HepG2 (cell line): Measurements from ENCODE around the gene ZNF221. TPM values are rescaled to one million over a fixed set of nuclear protein-coding genes. Genes with fewer than 3 reads are reported as not detected.

Experiments used
- AGO2 ChIP-seq: fragments of 200-400 bp; formaldehyde crosslinking; optimal IDR thresholded peaks from 2 replicates; pipeline ENCODE3; 2017; ENCODE audit warnings: mild to moderate bottlenecking, low read depth, low read length, moderate library complexity
- AHR ChIP-seq: IDR thresholded peaks from 2 replicates; pipeline ENCODE4 v1.6.1; 2018; ENCODE audit warnings: missing genetic modification reagents, missing compliant biosample characterization
- ARID2 ChIP-seq: sonication (generic); formaldehyde crosslinking; IDR thresholded peaks from 2 replicates; pipeline ENCODE4 v1.8.1; 2022; ENCODE audit warnings: mild to moderate bottlenecking, missing genetic modification reagents, borderline replicate concordance
- CHCHD3 ChIP-seq: sonication (generic); formaldehyde crosslinking; IDR thresholded peaks from 2 replicates; pipeline ENCODE4 v1.8.0; 2022; ENCODE audit warnings: mild to moderate bottlenecking, missing genetic modification reagents, moderate library complexity
- GLI4 ChIP-seq: sonication (generic); formaldehyde crosslinking; IDR thresholded peaks from 2 replicates; pipeline ENCODE4 v1.5.1; 2020; ENCODE audit warnings: missing genetic modification reagents, mild to moderate bottlenecking, moderate library complexity, borderline replicate concordance
- POLR2G ChIP-seq: fragments of 200-400 bp; formaldehyde crosslinking; IDR thresholded peaks from 2 replicates; pipeline ENCODE4 v1.6.1; 2018; ENCODE audit warnings: mild to moderate bottlenecking, low read depth, low read length, moderate library complexity
- RBAK ChIP-seq: sonication (generic); formaldehyde crosslinking; IDR thresholded peaks from 2 replicates; pipeline ENCODE4 v1.5.1; 2020; ENCODE audit warnings: mild to moderate bottlenecking, missing genetic modification reagents
- SNAPC2 ChIP-seq: sonication (generic); formaldehyde crosslinking; IDR thresholded peaks from 2 replicates; pipeline ENCODE4 v1.8.1; 2022; ENCODE audit warnings: mild to moderate bottlenecking, missing genetic modification reagents
- ZNF234 ChIP-seq: sonication (generic); formaldehyde crosslinking; conservative IDR thresholded peaks from 2 replicates; pipeline ENCODE4 v1.5.1; 2020; ENCODE audit warnings: mild to moderate bottlenecking, missing genetic modification reagents
- ZNF350 ChIP-seq: sonication (generic); formaldehyde crosslinking; IDR thresholded peaks from 2 replicates; pipeline ENCODE4 v1.4.0; 2020; ENCODE audit warnings: mild to moderate bottlenecking, low read depth, missing genetic modification reagents, borderline replicate concordance
- ZNF569 ChIP-seq: sonication (generic); formaldehyde crosslinking; IDR thresholded peaks from 2 replicates; pipeline ENCODE4 v1.5.0; 2020; ENCODE audit warnings: mild to moderate bottlenecking, missing genetic modification reagents, moderate library complexity, borderline replicate concordance
- ZNF652 ChIP-seq: IDR thresholded peaks from 2 replicates; pipeline ENCODE4 v1.6.1; 2016; ENCODE audit warnings: low read depth, borderline replicate concordance
- ZNF746 ChIP-seq: sonication (generic); formaldehyde crosslinking; IDR thresholded peaks from 2 replicates; pipeline ENCODE4 v1.8.0; 2022; ENCODE audit warnings: mild to moderate bottlenecking, missing genetic modification reagents
- ZNF788 ChIP-seq: sonication (generic); formaldehyde crosslinking; IDR thresholded peaks from 2 replicates; pipeline ENCODE4 v1.5.0; 2020; ENCODE audit warnings: mild to moderate bottlenecking, missing genetic modification reagents, borderline replicate concordance
- ZNF83 ChIP-seq: sonication (generic); formaldehyde crosslinking; IDR thresholded peaks from 2 replicates; pipeline ENCODE4 v1.4.0; 2020; ENCODE audit warnings: missing genetic modification reagents, mild to moderate bottlenecking, borderline replicate concordance
- polyA plus RNA-seq, 8 experiments: library from polyadenylated mRNA; depleted of rRNA in 3 of 8; stranded (reverse) in 7 of 8; unstranded in 1 of 8; fragments of >200 nt; fragmentation: Illumina TruSeq in 4 of 8; extraction: Trizol in 4 of 8; gene quantifications; 2 replicates each; pipeline versions ENCODE4 v1.2.1 to v1.2.3, GENCODE V29; 2011 to 2016; ENCODE audit warnings: low read depth in 4 of 8, missing spikeins in 1 of 8, mixed read lengths in 1 of 8; ENCODE audit not compliant: insufficient read depth in 1 of 8
- total RNA-seq, 5 experiments: library from RNA; depleted of rRNA; stranded (reverse); fragments of >200 nt; fragmentation: Illumina TruSeq; extraction: Trizol; gene quantifications; 2 replicates each; pipeline ENCODE4 v1.2.3, GENCODE V29; 2016; ENCODE audit warnings: low read depth in 1 of 5
- TF ChIP-seq, protein P1 (sequence below), 2 experiments: sonication (generic) in 1 of 2; formaldehyde crosslinking in 1 of 2; IDR thresholded peaks; 2 replicates each; pipeline versions ENCODE4 v1.4.0 to v1.6.1; 2018 to 2020; ENCODE audit warnings: missing genetic modification reagents in 2 of 2, borderline replicate concordance in 1 of 2, low read depth in 1 of 2, mild to moderate bottlenecking in 1 of 2, missing biosample characterization in 1 of 2
- TF ChIP-seq, protein P2 (sequence below): sonication (generic); formaldehyde crosslinking; IDR thresholded peaks from 2 replicates; pipeline ENCODE4 v1.5.0; 2020; ENCODE audit warnings: missing genetic modification reagents

Gene ZNF221
- total and polyA plus RNA-seq, 2 of the 13 experiments (the other 11 are each of a cell fraction or from before 2014, with no cell fraction given) = 0.48 to 3.4 TPM

DNA sequence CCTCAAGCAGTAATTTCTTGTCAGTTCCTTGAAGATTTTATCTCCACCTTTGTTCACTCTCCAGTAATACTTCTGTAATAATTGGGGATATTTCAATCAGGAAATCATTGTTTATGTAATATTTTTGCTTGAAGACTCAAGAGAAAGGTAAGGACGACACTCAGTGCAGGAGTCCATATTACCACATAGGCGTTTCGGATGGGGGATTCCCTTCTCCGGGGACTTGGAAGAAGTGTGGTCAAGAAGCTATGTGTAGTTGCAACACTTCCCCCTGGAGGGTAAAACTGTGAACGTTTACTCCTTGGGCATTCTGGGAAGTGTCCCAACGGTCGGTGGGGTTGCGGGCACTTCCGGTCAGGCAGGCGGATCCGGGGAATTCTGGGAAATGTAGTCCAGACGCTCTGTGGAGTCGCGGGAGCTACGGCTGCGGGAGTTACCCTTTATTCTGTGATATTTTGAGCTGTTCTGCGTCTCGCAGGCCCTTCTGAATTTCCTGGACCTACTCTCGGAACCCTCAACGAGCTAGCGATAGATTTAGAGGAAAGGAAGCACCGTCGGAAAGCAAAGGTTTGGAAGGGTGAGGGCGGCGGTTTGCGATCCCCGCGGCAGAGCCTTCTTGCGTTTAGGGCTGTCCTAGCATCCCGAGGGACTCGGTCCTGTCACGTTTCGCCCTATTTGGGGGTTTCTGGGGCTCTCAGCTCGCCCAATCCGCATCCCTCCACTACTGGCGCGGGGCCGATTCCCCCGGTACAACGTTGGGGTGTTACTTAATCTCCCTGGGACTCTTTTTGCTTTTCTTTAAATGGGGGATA, at the start of gene ZNF221 (continued):
- TF ChIP-seq, protein P1, sequence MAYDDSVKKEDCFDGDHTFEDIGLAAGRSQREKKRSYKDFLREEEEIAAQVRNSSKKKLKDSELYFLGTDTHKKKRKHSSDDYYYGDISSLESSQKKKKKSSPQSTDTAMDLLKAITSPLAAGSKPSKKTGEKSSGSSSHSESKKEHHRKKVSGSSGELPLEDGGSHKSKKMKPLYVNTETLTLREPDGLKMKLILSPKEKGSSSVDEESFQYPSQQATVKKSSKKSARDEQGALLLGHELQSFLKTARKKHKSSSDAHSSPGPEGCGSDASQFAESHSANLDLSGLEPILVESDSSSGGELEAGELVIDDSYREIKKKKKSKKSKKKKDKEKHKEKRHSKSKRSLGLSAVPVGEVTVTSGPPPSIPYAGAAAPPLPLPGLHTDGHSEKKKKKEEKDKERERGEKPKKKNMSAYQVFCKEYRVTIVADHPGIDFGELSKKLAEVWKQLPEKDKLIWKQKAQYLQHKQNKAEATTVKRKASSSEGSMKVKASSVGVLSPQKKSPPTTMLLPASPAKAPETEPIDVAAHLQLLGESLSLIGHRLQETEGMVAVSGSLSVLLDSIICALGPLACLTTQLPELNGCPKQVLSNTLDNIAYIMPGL (CRISPR knock-in tag; IDR thresholded peaks at IDR 0.05; ENCODE audit: borderline replicate concordance in 1 of 2, low read depth in 1 of 2) = peak; percentile 59 to 77
- TF ChIP-seq ARID2 (CRISPR knock-in tag) (no peak), ZNF350 (CRISPR knock-in tag) (peak; percentile 59; the same call in 1 of the 2 replicates), RBAK (CRISPR knock-in tag) (no peak), ZNF83 (CRISPR knock-in tag) (0 out of 2 replicates have a peak, but pooled peaks have one; percentile 41), ZNF569 (no peak), GLI4 (CRISPR knock-in tag) (0 out of 2 replicates have a peak, but pooled peaks have one; percentile 36), ZNF788 (peak; percentile 37; the same call in 1 of the 2 replicates), AGO2 (no peak), ZNF746 (CRISPR knock-in tag) (peak; percentile 30; the same call in 1 of the 2 replicates), ZNF652 (CRISPR knock-in tag) (no peak), POLR2G (peak; percentile 59; the same call in 1 of the 2 replicates), ZNF234 (CRISPR knock-in tag) (no peak), SNAPC2 (CRISPR knock-in tag) (no peak), AHR (CRISPR knock-in tag) (no peak), CHCHD3 (CRISPR knock-in tag) (no peak)
- TF ChIP-seq, protein P2, sequence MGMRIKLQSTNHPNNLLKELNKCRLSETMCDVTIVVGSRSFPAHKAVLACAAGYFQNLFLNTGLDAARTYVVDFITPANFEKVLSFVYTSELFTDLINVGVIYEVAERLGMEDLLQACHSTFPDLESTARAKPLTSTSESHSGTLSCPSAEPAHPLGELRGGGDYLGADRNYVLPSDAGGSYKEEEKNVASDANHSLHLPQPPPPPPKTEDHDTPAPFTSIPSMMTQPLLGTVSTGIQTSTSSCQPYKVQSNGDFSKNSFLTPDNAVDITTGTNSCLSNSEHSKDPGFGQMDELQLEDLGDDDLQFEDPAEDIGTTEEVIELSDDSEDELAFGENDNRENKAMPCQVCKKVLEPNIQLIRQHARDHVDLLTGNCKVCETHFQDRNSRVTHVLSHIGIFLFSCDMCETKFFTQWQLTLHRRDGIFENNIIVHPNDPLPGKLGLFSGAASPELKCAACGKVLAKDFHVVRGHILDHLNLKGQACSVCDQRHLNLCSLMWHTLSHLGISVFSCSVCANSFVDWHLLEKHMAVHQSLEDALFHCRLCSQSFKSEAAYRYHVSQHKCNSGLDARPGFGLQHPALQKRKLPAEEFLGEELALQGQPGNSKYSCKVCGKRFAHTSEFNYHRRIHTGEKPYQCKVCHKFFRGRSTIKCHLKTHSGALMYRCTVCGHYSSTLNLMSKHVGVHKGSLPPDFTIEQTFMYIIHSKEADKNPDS (CRISPR knock-in tag) = no peak
